BJ (cell line): ENCODE measurements around the gene PRKAR1A. TPM values are rescaled to one million over a fixed set of nuclear protein-coding genes. Genes with fewer than 3 reads are reported as not detected.
A peak's percentile ranks its signal among the peaks of the same experiment; 100 is the strongest.

ENCODE experiments used
- CTCF ChIA-PET: fragments of 350-600 bp; formaldehyde crosslinking; extraction: SDS; loops from one replicate; lab custom pipeline; 2021; ENCODE audit warnings: antibody characterized with exemption, inconsistent platforms; lab: Yijun Ruan, JAX
- POLR2A ChIA-PET: fragments of 300-600 bp; sonication (Branson Sonifier 250); formaldehyde crosslinking; extraction: SDS; loops from one replicate; lab custom pipeline; 2021; ENCODE audit warnings: antibody characterized with exemption; lab: Charles Lee
- DNase-seq: peaks from one replicate; pipeline ENCODE4 v3.0.0-alpha.2; 2011; ENCODE audit warnings: low read depth
- H3K27me3 ChIP-seq: 2 replicates; pipeline ENCODE4 v1.6.0; 2011; ENCODE audit warnings: low read length; ENCODE audit not compliant: control insufficient read depth, insufficient read depth
- H3K36me3 ChIP-seq: 2 replicates; pipeline ENCODE4 v1.5.1; 2011; ENCODE audit warnings: low read length; ENCODE audit not compliant: control insufficient read depth, insufficient read depth
- H3K4me3 ChIP-seq: 2 replicates; pipeline ENCODE4 v1.5.1; 2011; ENCODE audit warnings: low read depth, mild to moderate bottlenecking, control low read depth, low read length
- polyA plus RNA-seq: library from polyadenylated mRNA; depleted of rRNA; stranded (reverse); fragments of >200 nt; gene quantifications from 2 replicates; pipeline ENCODE4 v1.2.3, GENCODE V29; 2011
- TF ChIP-seq, protein P1 (sequence below): IDR thresholded peaks from 2 replicates; pipeline ENCODE4 v1.5.1; 2011; ENCODE audit warnings: low read depth, mild to moderate bottlenecking, control low read depth, inconsistent platforms, low read length, moderate library complexity; ENCODE audit not compliant: insufficient read depth

The PRKAR1A gene
- polyA plus RNA-seq, 1 experiment, result 228 TPM

DNA sequence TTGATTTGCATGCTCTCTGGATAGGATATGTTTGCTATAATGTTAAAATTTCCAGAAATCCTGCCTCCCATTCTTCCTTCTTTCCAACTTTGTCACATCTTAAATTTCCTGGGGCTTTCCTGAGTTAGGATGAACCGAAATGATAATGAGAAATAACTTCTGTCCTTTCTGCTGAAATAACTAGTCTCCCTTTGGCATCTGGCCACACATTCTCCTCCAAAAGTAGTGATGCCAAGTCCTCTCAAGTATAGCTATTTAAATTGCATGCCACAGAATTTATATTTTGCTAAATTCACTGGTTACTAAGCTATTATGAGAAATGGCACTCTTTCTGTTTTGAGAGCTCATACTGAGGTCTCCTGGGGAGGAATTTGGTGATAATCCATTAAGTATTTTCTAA lies 58.3 kb downstream of the PRKAR1A start:
- Histone ChIP-seq H3K36me3 (no peaks in the 10 kb centered on the region), H3K4me3 (no peak overlapping the region), H3K27me3 (no peaks in the 10 kb centered on the region)
- ChIA-PET CTCF (interaction anchor here (1.4 kb wide), 1 partner anchor 43 kb away, joined by 4 read pairs; no protein-coding TSS in a partner anchor), POLR2A (no interaction called here)
- TF ChIP-seq, protein P1, sequence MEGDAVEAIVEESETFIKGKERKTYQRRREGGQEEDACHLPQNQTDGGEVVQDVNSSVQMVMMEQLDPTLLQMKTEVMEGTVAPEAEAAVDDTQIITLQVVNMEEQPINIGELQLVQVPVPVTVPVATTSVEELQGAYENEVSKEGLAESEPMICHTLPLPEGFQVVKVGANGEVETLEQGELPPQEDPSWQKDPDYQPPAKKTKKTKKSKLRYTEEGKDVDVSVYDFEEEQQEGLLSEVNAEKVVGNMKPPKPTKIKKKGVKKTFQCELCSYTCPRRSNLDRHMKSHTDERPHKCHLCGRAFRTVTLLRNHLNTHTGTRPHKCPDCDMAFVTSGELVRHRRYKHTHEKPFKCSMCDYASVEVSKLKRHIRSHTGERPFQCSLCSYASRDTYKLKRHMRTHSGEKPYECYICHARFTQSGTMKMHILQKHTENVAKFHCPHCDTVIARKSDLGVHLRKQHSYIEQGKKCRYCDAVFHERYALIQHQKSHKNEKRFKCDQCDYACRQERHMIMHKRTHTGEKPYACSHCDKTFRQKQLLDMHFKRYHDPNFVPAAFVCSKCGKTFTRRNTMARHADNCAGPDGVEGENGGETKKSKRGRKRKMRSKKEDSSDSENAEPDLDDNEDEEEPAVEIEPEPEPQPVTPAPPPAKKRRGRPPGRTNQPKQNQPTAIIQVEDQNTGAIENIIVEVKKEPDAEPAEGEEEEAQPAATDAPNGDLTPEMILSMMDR, result no peak
- no peak for DNase-seq

GRCh38 chr17:68572138-68572842 lies 60.1 kb downstream of the PRKAR1A start:
- no peaks in the 10 kb centered on the region for H3K36me3 ChIP-seq
- H3K4me3 ChIP-seq, result no peak overlapping the region
- POLR2A ChIA-PET, result no interaction called here
- CTCF ChIA-PET, result interaction anchor here (0.7 to 1.6 kb wide), 2 partner anchors 42 to 69 kb away, joined by 3 to 6 read pairs; no protein-coding TSS in a partner anchor
- no peaks in the 10 kb centered on the region for H3K27me3 ChIP-seq
- TF ChIP-seq, protein P1, result no peak
- no peak for DNase-seq

DNA sequence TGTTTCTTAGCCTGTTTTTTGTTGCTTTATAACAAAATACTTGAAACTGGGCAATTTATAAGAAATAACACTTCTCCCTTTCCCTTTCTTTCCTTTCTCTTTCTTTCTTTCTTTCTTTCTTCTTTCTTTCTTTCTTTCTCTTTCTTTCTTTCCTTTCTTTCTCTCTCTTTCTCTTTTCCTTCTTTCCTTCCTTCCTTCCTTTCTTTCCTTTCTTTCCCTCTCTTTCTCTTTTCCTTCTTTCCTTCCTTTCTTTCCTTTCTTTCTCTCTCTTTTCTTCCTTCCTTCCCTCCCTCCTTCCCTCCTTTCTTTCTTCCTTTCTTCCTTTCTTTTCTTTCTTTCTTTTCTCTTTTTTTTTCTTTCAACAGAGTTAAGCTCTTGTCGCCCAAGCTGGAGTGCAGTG lies 61.1 kb downstream of the PRKAR1A start:
- POLR2A ChIA-PET, result no interaction called here

DNA sequence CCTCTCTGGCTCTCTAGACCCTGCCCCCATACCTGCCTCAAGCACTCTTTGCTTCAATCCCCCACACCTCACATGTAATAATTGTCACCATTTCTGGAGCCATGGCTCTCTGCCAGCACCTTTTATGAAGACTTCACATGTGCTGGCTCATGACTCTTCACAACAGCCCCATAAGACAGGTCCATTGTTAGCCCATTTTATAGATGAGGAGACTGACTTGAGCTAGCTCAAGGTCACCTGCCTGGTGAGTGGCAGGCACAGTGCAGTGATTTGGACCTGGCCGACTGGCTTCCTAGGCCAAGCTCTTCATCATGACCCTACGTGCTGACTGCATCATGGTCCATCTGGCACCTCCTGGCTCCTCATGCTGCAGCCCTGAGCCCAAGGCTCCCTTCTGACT lies 63.9 kb downstream of the PRKAR1A start:
- POLR2A ChIA-PET, result no interaction called here
- H3K36me3 ChIP-seq, result no peaks in the 10 kb centered on the region
- H3K27me3 ChIP-seq, result no peaks in the 10 kb centered on the region
- no peak overlapping the region for H3K4me3 ChIP-seq
- DNase-seq, result no peak
- TF ChIP-seq, protein P1, result no peak
- CTCF ChIA-PET, result interaction anchor here (1.1 to 3.3 kb wide), 4 partner anchors 8 to 124 kb away, joined by 3 to 18 read pairs (median 6); no protein-coding TSS in a partner anchor

More for the DNA sequence above, 61.1 kb downstream of the PRKAR1A start:
- H3K36me3 ChIP-seq, result no peaks in the 10 kb centered on the region
- TF ChIP-seq, protein P1, result no peak
- H3K4me3 ChIP-seq, result no peak overlapping the region
- no peak for DNase-seq
- CTCF ChIA-PET, result interaction anchor here (1.6 kb wide), 1 partner anchor 41 kb away, joined by 6 read pairs; no protein-coding TSS in a partner anchor
- no peaks in the 10 kb centered on the region for H3K27me3 ChIP-seq

GRCh38 chr17:68576811-68577496 lies 64.7 kb downstream of the PRKAR1A start:
- H3K4me3 ChIP-seq, result no peak overlapping the region
- TF ChIP-seq, protein P1, result peak; percentile 55
- DNase-seq, result peak; percentile 34
- no peaks in the 10 kb centered on the region for H3K27me3 ChIP-seq
- no peaks in the 10 kb centered on the region for H3K36me3 ChIP-seq
- CTCF ChIA-PET, result interaction anchor here (0.6 to 3.3 kb wide), 13 partner anchors 9 to 180 kb away, joined by 3 to 18 read pairs (median 3); no protein-coding TSS in a partner anchor
- POLR2A ChIA-PET, result no interaction called here
